Measurements from ENCODE around the gene ZMIZ1. TPM values are rescaled to one million over a fixed set of nuclear protein-coding genes. Genes with fewer than 3 reads are reported as not detected.
"Not testable (repeated sequence)": the region's sequence is repeated elsewhere in the genome, so short reads cannot be mapped to it uniquely, and the experiment has no call there.

ZMIZ1 gene
- total RNA-seq, 1 experiment from 2014 or later = 22.8 TPM

DNA sequence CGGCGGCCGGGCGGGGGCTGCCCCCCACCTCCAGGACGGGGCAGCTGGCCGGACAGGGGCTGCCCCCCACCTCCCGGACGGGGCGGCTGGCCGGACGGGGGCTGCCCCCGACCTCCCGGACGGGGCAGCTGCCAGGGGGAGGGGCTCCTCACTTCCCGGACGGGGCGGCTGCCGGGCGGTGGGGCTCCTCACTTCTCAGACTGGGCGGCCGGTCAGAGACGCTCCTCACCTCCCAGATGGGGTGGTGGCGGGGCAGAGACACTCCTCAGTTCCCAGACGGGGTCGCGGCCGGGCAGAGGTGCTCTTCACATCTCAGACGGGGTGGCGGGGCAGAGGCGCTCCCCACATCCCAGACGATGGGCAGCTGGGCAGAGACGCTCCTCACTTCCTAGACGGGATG, 210.3 kb downstream of the ZMIZ1 start:
- not testable (repeated sequence) for DNase-seq (ENCODE audit: low read depth)

DNA sequence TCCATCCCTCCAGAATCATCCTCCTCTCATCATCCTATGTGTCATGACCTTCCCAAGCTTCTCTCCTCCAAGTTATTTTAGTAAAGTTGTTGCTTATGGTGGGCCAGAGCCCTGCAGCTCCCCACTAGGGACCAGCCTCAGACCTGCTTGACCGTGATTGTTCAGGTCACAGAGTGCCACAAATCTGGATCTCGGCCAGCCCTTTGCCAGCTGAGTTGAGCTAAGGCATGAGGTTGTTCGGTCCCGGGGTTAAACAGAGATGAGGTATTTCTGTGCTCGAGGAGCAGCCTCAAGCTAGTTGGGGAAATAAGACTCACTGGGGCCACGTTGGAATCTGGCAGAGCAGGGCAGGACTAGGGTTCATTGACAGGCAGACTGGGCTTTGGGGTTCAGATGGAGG, 212.2 kb downstream of the ZMIZ1 start:
- no peak for DNase-seq (ENCODE audit: low read depth)

DNA sequence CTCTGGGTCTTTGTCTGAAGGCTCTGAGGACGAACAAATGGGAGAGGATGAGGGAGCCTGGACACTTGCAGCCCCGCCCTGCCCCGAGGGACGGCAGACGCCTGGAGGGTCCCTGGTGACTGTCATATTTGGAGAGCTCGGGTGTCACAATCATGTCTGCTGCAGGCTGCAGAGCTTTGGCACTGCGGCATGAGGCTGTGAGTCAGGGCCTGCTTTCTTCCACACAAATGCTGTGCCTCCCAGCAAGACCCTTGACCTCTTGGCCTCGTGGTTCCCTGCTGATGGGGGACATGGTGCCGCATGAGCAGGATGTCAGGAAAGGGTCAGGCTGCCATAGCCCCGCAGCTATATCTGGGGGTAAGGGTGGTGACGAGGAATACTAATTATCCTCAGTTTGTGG, 213.6 kb downstream of the ZMIZ1 start:
- no peak for DNase-seq (ENCODE audit: low read depth)

DNA sequence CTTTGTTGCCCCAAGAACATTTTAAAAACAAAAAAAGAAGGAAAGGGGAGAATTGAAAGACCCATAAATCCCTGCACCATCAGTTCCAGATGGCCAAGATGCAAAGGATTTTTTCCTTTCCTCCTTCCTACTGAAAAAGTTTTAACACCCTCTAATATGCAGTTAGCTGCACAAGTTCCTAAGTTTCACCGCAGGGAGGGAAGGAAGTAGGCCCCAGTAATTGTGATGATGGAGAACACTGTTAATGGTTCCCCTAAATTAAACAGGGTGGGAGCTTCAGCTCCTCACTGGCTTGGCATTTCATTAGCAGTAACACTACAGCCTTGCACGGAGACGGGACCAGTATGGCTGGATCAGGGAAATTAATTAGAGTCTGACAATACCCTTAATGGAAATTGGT, 214.8 kb downstream of the ZMIZ1 start:
- DNase-seq (ENCODE audit: low read depth) = no peak

DNA sequence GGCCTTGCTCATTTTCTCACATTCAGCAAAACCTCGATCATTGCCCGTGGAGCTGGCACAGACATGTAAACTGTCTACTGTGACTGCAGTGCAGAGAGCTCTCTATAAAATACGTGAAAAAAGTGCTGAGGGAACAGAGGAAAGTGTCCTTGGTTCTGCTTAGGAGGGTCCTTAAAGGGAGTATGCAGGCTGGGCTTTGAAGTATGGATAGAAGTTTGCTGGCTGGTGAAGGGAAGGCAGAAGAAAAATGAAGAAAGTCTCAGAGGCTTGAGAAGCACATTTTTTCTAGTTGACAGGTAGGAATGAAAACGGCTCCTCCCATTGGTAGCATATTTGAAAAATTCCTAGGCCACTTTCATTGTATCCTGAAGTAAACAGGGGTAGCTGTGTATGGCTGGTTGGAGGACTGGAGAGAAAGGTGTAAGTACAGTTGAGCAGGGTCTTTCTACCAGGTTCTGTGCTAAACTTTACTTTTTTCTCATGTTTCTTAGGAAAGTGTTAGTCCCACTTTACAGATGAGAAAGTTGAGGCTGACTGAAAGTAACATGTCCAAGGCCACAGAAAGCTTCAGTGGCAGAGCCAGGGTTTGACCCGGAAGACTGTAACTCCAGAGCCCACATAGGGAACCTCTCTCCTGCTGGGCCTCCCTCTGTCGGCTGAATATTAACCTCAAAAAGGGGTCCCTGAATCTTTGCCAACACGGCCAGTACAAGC, 215.5 kb downstream of the ZMIZ1 start:
- DNase-seq (ENCODE audit: low read depth) = no peak

DNA sequence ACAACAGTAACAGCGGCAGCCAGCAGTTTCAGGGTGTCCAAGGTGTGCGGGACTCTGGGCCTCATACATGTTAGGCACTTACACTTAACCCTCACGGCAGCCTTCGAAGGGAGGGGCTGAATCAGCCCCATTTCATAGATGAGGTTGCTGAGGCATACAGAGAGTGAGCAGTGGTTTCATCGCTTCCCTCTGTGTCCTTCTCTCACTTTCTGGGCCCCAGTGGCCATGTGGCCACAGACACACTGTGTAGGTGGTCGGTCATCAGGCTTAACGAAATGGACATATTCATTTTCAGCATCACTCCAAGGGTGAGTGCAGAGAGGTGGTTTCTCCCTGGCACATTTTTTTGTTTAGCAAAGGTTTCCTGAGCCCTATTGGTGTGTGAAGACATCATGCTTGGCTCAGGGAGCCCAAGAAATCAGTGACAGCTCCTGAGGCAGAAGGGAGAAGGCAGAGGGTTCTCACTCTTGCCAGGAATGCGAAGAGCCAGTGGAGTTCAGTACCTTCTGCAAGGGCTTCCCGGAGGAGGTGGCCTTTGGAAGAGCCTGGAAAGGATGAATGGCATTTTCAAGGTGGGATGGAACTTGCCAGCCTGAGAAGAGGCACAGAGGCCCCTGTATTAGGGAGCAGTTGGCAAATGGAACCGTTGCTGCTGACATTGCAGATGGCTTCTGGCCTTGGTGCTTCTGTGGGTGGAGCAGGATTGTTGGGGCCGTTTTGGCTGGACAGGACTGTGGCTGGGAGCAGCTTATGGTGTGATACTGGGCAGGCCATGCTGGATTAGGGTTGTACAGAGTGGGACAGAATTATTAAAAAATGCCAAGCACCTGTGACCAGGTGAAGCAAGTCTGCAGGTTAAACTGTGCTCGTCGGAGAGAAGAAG, 216.8 kb downstream of the ZMIZ1 start:
- no peak for DNase-seq (ENCODE audit: low read depth)

DNA sequence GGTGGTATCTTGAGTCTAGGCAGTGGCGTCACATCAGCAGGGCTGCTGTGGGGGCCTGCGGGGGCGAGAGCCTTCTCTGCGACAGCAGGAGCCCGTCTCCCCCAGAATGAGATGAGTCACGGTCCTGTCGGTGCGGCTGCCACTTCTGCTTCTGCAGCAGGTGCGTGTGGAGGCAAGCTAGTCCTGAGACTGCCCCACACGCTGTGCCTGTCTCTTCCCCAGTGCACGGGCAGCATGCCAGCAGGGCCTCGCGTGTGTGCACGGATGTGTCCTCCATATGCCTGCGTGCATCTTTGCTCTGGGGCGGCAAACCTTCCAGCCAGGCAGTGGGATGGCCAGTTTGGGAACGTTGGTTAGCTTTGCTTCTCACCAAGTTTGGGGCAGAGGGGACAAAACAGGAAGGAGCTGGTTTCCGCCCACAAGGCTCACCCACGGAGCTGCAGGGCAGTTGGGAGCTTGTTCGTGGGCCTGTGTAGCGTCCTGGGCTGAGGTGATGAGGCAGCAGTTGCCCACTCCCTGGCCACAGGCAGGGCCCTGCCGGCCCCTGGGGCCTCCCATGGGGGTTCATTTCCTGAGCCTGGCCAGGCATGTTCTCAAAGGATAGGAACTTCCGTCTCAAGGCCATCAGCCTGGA, 217.7 kb downstream of the ZMIZ1 start:
- DNase-seq (ENCODE audit: low read depth) = no peak

DNA sequence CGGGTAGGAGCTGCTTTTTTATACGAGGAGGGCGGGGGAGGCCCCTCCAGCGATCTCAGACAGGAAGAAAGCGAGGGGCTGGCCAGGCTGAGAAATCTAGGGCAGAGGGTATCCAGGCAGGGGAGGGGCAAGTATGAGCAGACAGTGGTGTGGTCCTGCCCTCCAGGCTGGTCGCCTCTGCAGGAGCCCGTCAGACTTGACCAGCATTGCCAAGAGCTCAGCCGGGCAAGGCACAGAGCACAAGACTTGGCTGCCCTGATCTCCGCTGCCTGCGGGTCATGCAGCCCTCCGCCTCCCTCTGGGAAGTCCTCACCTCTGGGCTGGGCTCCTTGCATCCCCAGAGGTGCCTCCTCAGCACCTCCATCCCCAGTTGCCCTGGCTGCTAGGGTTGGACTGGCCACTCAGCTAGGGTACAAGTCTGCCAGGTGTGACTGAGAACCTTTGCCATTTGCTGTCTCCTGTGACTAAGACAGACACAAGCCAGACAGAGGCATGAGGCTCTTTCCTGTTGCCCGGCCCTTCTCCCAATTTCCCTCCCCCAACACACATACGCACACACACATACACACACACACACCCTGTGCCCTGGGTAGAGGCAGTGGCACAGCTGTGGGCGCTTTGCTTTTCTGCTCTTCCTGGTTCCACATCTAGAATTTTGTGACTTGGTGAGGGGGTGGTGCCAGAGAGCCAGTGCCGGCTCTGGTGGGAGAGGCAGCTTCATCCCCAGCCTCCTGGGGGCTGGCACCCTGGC, 219.4 kb downstream of the ZMIZ1 start:
- no peak for DNase-seq (ENCODE audit: low read depth)

DNA sequence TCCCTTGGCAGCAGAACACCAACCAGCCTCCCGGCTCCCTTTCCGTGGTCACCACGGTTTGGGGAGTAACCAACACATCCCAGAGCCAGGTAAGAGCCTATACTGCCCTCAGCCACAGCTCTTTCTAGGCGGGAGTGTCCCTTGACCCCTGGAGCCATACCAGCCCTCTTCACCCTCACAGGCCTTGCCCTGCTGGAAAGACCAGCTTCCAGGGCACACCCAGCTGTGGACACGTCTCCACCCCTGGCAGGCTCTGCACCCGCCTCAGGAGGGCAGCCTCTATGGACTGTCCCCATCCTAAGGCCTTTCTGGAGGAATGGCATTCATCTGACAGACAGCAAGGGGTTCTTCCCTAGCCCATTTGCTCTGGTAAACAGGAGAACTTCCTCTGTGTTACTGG, 221.0 kb downstream of the ZMIZ1 start:
- DNase-seq (ENCODE audit: low read depth) = no peak

DNA sequence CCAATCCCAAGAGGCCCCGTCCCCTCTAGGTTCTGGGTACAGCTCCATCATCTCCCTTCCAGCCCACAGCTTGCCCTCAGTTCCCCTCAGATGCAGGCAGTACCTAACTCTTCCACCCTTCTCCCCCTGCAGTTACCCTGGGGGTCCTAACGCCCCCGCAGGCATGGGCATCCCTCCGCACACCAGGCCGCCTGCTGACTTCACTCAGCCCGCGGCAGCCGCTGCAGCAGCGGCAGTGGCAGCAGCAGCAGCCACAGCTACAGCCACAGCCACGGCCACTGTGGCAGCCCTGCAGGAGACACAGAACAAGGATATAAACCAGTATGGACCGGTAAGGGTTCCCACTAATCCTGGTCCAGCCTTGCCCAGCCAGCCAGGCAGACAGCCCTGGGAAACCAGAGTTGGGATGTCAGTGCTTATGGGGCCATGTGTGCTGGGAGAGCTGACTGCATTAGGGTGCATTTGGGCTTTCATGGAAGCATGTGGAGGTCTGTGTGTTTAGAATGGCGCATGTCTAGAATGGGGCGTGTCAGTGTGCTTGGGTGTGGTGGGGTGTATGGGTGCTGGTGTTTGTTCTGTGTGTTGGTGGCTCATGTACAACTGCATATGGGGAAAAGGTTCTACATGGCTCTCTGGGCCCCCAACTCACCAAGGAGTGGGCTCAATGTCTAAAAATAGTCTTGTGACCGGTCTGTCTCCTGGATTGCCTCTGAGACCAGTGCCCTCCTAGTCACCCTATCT, 223.4 kb downstream of the ZMIZ1 start:
- no peak for DNase-seq (ENCODE audit: low read depth)

DNA sequence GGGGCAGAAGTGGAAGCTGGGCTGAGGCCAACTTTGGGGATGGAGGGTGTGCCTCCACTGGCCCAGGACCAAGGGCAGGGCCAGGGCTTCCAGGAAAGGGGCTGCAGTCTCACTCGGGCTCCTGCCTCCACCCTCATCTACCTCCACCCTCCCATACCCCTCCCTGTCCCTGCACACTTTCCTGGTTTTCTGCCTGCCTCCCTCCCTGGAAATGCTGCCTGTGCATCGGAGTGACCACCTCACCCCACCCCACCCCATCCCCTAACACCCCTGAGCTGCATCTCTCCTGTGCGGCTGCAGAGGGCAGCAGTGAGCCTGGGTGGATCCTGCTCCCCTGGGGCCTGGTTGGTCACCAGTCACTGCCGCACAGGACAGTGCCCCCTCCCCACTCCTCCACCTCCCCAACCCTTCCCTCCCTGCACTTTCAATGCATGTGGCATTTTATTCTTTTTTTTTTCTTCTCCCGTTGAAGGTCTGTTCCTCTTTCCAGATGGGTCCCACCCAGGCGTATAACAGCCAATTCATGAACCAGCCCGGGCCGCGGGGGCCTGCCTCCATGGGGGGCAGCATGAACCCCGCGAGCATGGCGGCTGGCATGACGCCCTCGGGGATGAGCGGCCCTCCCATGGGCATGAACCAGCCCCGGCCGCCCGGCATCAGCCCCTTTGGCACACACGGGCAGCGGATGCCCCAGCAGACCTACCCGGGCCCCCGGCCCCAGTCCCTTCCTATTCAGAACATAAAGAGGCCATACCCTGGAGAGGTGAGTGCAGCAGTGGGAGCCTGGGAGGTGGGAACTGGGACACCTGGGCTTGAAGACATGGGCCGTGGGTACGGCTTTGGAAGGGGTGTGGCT, 224.4 kb downstream of the ZMIZ1 start:
- no peak for DNase-seq (ENCODE audit: low read depth)

DNA sequence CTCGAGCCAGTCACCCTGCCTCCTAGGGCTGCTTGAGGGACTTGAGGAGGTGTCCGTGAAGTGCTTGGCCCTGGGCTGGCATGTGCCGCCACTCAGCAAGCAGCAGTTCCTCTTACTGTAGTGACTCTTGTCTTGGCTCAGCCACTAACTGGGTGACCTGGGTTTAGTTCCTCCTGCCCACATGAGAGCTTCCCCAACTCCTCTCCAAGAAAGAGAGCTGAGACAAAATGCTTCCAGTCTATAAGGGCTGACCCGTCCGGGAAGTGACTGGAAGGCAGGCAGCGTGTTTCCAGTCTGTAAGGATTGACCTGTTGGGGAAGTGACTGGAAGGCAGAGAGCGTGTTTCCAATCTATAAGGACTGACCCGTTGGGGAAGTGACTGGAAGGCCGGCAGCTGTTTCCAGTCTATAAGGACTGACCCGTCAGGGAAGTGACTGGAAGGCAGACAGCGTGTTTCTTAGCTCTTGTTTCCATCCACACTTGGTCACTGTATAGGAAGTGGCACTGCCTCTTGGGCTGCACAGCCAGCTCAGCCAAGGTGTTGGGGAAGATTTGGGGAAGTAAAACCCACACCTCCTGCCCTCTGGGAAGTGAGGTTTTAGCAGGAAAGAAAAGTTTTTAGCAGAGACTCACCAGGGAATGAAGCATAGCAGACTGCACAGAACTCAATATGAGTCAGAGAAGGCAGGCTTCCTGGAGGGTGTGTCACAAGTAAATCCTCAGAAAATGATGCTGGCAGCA, 225.2 kb downstream of the ZMIZ1 start:
- peak; percentile 79 for DNase-seq (ENCODE audit: low read depth)

DNA sequence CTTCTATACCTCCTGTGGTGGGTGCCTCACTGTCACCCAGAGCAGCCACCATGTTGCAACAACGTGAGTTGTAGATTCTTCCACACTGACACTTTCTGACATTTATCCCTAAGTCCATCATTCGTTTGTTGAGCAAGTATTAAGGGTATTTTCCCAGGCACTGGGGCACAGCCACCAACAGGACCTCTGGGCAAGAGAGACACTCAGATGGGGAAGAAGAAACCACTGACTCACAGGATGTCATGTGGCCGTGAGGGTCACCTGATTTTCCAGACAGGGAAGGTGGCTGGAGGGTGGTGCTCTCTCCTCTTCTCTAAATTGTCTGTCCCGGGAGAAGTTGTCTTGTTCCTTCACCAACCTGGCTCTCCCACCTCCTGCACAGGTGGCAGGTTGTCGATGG, 226.8 kb downstream of the ZMIZ1 start:
- DNase-seq (ENCODE audit: low read depth) = peak; percentile 57

DNA sequence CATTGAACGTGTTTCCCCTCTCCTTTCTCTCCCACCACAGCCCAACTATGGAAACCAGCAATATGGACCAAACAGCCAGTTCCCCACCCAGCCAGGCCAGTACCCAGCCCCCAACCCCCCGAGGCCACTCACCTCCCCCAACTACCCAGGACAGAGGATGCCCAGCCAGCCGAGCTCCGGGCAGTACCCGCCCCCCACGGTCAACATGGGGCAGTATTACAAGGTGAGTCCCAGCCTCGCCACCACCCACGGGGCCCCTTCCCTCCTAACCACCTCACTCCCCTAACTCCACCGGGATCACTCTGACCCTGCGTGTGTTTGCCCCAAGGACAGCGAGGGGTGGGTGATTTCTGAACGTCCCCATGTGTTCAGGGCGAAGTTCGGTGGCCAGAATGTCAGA, 227.7 kb downstream of the ZMIZ1 start:
- DNase-seq (ENCODE audit: low read depth) = no peak

DNA sequence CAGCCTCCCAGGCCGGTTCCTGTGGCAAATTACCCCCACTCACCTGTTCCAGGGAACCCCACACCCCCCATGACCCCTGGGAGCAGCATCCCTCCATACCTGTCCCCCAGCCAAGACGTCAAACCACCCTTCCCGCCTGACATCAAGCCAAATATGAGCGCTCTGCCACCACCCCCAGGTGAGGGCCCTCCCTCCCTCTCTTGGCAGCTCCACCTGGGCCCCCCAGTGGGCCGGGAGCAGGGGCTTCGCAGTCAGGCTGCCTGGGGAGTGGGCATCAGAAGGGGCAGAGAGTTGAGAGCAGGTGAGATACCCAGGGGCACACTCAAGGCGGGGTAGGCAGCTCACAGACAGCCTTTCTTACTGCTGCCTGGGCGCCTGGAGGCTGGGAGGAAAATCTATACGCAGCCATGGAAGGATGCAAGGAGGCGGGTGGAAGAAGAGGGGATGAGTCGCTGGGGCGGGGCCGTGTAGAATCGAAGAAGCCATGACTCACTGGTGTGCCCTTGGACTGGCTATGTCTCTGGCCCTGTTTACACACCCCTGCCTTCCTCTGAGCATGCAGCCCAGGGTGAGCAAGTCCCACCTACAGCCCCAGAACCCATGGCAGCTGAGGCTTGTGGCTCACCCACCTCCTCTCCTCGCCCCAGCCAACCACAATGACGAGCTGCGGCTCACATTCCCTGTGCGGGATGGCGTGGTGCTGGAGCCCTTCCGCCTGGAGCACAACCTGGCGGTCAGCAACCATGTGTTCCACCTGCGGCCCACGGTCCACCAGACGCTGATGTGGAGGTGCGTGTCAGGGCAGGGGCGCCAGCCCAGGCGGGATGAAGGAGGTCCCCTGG, 229.9 kb downstream of the ZMIZ1 start:
- peak; percentile 99 for DNase-seq (ENCODE audit: low read depth)

DNA sequence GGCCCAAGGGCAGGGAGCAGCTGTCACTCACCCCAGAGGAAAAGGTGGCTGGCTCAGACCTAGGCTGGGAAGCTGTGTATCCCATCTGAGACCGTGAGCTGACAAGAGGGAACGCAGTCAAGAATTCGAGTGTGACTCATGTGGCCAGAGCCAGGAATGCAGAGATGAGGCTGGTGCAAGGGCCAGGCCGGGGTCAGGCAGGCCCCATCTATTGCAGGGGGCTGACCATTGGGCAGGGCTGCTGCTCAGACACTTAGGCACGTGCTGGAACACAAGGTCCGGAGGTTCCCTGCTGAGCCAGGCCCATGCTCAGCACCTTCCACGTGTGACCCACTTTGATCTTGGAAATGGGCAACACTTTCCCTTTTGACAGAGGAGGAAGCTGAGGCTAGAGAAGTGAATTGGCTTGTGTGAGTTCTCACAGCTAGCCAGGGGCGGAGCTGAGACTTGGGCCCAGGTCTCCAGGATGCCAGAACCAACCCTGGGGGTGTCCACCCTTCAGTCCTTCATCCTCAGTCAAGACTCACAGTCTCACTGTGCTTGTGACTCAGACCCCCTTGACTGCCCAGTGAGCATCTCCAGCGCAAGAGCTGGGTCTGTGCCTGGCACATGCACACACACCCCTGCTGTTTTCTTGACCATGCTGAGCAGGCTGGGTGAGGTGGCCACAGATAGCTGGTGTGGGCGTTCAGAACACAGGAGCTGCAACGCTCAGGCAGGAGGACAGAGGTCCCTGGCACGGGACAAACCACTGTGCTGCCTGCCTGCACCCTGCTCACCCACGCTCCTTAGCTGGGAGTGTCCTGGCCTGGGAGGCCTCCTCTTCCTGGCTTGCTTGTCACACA, 230.9 kb downstream of the ZMIZ1 start:
- peak; percentile 91 for DNase-seq (ENCODE audit: low read depth)

DNA sequence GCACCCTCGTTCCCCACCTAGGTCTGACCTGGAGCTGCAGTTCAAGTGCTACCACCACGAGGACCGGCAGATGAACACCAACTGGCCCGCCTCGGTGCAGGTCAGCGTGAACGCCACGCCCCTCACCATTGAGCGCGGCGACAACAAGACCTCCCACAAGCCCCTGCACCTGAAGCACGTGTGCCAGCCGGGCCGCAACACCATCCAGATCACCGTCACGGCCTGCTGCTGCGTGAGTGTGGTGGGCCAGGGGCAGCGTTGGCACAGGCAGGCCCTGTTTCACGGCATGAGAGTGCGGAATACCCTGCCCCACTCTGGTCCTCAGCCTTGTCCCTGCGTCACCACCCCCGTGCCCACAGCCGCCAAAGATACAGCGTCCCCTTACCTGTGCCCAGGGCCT, 231.9 kb downstream of the ZMIZ1 start:
- DNase-seq (ENCODE audit: low read depth) = no peak
